TTC549 (cell line): Measurements from ENCODE around the gene SOX1.

Source experiments
- FAIRE-seq: peaks from 2 replicates; lab custom pipeline; 2012; peaks lifted over from hg19 to GRCh38; lab: Jason Lieb, UNC

SOX1 gene

GRCh38 chr13:112067116-112067741 is at the start of gene SOX1:
Gene SOX1 (plus strand): TSS chr13:112067149. CDS start chr13:112067659, 510 bp downstream.
- no peak for FAIRE-seq

DNA sequence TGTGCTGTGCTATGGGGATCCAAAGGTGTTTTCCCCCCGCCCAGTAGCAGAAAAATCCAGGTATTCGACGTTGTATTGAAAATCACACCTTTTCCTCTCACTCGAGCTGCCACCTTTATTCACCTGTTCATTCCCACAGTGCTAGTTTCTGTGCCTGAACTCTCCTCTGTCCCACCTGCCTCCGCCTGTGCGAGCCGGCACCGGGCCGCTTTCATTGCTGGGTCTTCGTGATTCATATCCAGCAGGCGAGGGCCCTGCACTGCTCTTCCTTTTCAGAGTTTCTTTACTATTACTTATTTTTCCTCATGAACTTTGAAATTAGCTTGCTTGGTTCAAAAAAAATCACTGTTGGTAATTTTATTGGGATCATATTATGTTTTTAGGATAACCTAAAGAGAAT is 42.4 kb upstream of the SOX1 start:
- FAIRE-seq, result no peak

- FAIRE-seq, result no peak
These were observed 39.7 kb upstream of the SOX1 start for GRCh38 chr13:112027250-112027649.

DNA sequence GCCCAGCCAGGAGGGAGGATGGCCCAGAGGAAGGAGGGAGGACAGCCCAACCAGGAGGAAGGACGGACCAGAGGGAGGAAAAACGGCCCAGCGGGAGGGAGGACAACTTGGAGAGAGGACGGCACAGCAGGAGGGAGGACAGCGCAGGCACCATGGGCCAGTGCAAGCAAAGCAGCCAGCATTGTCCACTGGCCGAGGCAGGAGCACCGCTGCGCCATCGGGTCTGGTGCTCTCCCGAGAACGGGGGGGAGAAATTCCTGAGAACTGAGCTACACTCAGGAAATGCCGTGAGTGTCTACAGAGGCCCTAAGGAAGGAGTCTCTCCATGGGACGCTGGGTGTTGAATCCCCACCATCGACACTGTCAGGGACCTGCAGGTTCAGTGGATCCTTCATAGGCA is 38.5 kb upstream of the SOX1 start:
- no peak for FAIRE-seq

DNA sequence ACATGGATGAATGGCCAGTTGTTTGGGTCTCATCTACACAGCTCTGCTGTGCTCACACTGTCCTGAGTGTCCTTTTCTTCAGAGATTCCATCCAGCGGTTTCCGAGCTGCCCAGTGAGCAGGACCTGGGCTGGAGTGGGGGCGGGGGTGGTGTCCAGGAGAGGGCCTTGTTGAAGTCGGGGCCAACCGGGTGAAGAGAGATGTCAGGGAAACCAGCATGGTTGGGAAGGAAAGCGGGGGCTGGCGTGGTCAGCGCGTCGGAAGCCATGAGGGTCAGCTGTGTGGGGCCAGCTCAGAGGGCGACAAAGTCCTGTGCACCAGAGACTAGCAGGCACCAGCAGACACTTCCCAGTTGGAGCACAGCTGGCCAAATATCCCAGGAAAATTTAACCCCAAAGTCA is 37.8 kb upstream of the SOX1 start:
- FAIRE-seq, result no peak

GRCh38 chr13:112032186-112032993 is 34.6 kb upstream of the SOX1 start:
- no peak for FAIRE-seq

- no peak for FAIRE-seq
These were observed 32.7 kb upstream of the SOX1 start for GRCh38 chr13:112034231-112034630.

GRCh38 chr13:112034846-112035245 is 32.1 kb upstream of the SOX1 start:
- FAIRE-seq, result no peak

GRCh38 chr13:112042496-112042895 is 24.5 kb upstream of the SOX1 start:
- FAIRE-seq, result no peak

DNA sequence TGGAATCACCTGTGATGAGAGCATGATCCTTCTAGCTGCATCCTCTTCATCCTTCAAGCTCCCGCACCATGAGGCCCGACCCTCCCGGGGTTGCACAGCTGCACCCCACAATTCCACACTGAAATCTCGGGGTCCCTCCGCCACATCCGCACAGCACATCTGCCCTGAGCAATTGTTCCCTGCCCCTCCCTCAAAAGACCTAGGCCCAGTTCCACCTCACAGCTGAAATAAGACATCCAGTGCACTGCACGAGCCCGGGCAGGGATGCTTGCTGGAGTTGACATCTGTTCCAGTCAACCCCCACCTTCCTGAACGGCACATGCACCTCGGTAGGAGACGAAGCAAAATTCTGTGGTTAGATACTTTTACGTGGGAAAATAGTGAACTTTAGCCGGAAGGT is 14.7 kb upstream of the SOX1 start:
- FAIRE-seq, result no peak

GRCh38 chr13:112053167-112053743 is 13.7 kb upstream of the SOX1 start:
- FAIRE-seq, result no peak

GRCh38 chr13:112053744-112054615 is 13.0 kb upstream of the SOX1 start:
- no peak for FAIRE-seq

GRCh38 chr13:112054616-112055015 is 12.3 kb upstream of the SOX1 start:
- no peak for FAIRE-seq

GRCh38 chr13:112055036-112055914 is 11.7 kb upstream of the SOX1 start:
- FAIRE-seq, result no peak

- no peak for FAIRE-seq
These were observed 11.1 kb upstream of the SOX1 start for GRCh38 chr13:112055915-112056269.

DNA sequence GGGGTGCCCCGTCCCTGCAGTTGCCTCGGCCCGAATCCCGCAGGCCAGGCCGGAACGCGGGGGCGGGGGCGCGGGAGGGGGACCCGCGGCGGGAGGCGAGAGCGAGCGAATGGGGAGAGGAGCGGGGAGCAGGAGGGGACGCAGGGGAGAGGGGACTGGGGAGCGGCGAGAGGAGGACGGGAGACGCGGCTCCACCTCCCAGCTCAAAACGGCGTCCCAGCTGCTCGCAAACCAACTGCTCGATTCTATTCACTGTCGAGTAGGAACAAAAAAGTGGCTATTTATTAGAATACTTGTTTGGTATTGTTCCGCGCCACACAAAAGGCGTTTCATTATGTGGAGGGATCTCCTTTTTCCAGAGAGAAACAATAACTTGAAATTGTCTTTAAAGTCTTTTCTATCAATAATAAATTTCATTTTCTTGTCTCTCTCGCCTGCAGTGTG is 10.6 kb upstream of the SOX1 start:
- no peak for FAIRE-seq

GRCh38 chr13:112056739-112057438 is 10.1 kb upstream of the SOX1 start:
- FAIRE-seq, result no peak

DNA sequence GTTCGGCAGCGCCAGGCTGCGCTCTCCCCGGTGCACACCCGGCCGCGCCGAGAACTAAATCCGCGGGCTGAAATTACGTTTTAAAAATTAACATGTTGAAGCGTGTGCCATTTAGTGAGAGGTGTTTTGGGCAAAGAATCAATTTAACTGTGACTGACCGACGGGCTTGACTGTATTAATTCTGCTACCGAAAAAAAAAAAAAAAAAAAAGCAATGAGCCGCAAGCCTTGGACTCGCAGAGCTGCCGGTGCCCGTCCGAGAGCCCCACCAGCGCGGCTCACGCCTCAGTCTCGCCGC is 9.6 kb upstream of the SOX1 start:
- FAIRE-seq, result no peak

DNA sequence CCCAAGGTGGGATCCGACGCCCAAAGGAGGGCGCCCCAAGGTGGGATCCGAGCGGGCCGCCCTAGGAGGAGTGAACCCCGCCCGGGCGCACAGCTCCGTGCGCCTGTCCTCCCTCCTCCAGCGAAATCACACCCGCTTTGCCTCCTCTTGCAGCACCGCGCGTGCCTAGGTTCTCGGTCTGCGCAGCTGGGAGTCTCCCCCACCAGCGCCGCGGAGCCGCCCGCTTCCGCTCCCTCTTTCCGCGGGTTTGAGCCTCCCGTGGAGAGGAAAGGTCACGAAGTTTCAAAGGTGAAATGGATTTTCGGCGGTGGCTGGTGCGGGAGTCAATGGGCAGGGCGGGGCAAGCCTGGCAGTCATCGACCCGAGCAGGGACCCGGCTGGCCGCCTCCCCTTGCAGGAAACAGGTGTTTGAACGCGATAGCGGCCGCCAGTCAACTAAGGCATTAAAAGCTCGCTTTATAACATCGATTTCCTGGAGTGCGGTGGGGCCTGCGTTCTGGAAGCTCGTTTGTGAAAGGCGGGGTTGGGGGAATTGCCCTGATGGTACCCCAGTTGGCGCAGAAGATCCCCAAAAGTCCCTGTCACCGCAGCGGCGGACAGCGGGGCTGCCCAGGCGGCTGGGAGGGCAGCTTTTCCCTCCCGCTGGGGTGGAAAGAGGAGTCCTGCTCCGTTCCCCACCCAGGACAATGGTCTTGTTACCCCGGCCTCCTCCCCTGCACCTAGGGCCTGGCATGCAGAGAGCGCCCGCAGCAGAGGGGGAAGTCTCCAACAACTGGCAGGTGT is 9.0 kb upstream of the SOX1 start:
- no peak for FAIRE-seq

- no peak for FAIRE-seq
These were observed 8.5 kb upstream of the SOX1 start for GRCh38 chr13:112058519-112058873.
